Hematopoietic multipotent progenitor cell treated with erythropoietin and hydrocortisone succinate and interleukin-3 and kit ligand, for 17 days (in vitro differentiated cells): ENCODE data around the gene SNRPB.
A peak's percentile ranks its signal among the peaks of the same experiment; 100 is the strongest.

Source experiments
- DNase-seq: peaks from one replicate; pipeline ENCODE4 v3.0.0-alpha.2; 2015; ENCODE audit warnings: low spot score

SNRPB gene

GRCh38 chr20:2473516-2473915 is 2.9 kb upstream of the SNRPB start:
- no peak for DNase-seq

- peak; percentile 21 for DNase-seq
Observed at GRCh38 chr20:2469991-2470422, 582 bp downstream of the SNRPB start.

GRCh38 chr20:2468581-2469407 is 1.8 kb downstream of the SNRPB start:
- no peak for DNase-seq

GRCh38 chr20:2467412-2467811 is 3.2 kb downstream of the SNRPB start:
- no peak for DNase-seq

- no peak for DNase-seq
Observed at GRCh38 chr20:2465100-2465499, 5.5 kb downstream of the SNRPB start.

GRCh38 chr20:2463616-2464365 is 6.8 kb downstream of the SNRPB start:
- DNase-seq: no peak

GRCh38 chr20:2462484-2462883 is 8.1 kb downstream of the SNRPB start:
- DNase-seq: no peak

- DNase-seq: no peak
Observed at GRCh38 chr20:2460752-2461424, 9.7 kb downstream of the SNRPB start.

GRCh38 chr20:2459981-2460751 is 10.4 kb downstream of the SNRPB start:
- DNase-seq: no peak

GRCh38 chr20:2458919-2459499 is 11.6 kb downstream of the SNRPB start:
- DNase-seq: no peak

GRCh38 chr20:2455771-2456497 is 14.7 kb downstream of the SNRPB start:
- no peak for DNase-seq

- no peak for DNase-seq
Observed at GRCh38 chr20:2453792-2454191, 16.8 kb downstream of the SNRPB start.

- DNase-seq: peak; percentile 60
Observed at GRCh38 chr20:2451939-2452732, 18.5 kb downstream of the SNRPB start.

GRCh38 chr20:2451422-2451821 is 19.2 kb downstream of the SNRPB start:
- DNase-seq: no peak

- DNase-seq: no peak
Observed at GRCh38 chr20:2449386-2449785, 21.2 kb downstream of the SNRPB start.

- DNase-seq: no peak
Observed at GRCh38 chr20:2446845-2447244, 23.7 kb downstream of the SNRPB start.

GRCh38 chr20:2431185-2431584 is 39.4 kb downstream of the SNRPB start:
- no peak for DNase-seq

GRCh38 chr20:2430538-2430937 is 40.1 kb downstream of the SNRPB start:
- DNase-seq: no peak

GRCh38 chr20:2429051-2429450 is 41.5 kb downstream of the SNRPB start:
- no peak for DNase-seq

- DNase-seq: no peak
Observed at GRCh38 chr20:2421247-2421646, 49.3 kb downstream of the SNRPB start.
